Activated T-helper 17 cell treated with anti-CD3 and anti-CD28 coated beads, Interleukin-2, amount 50 U/mL, for 72 hours (primary cell): Measurements from ENCODE around the gene MND1. TPM values are rescaled to one million over a fixed set of nuclear protein-coding genes. Genes with fewer than 3 reads are reported as not detected.

Experiments used
- ATAC-seq: fragments of 150-1000 bp; cut with Tn5 transposase; replicated peaks from 2 replicates; pipeline ENCODE4 v1.10.0; 2021; ENCODE audit warnings: mild to moderate bottlenecking, moderate library complexity
- H3K27ac Mint-ChIP-seq: one replicate; pipeline ENCODE4 v1.8.0; 2022; ENCODE audit warnings: mixed read lengths
- H3K27me3 Mint-ChIP-seq: one replicate; pipeline ENCODE4 v1.8.0; 2022; ENCODE audit warnings: mixed read lengths
- H3K36me3 Mint-ChIP-seq: one replicate; pipeline ENCODE4 v1.8.0; 2022; ENCODE audit warnings: low read depth, mild to moderate bottlenecking, mixed read lengths
- H3K4me1 Mint-ChIP-seq: one replicate; pipeline ENCODE4 v1.8.0; 2022; ENCODE audit warnings: mixed read lengths
- H3K4me3 Mint-ChIP-seq: one replicate; pipeline ENCODE4 v1.8.0; 2022; ENCODE audit warnings: mild to moderate bottlenecking, mixed read lengths
- H3K9me3 Mint-ChIP-seq: one replicate; pipeline ENCODE4 v1.8.0; 2022; ENCODE audit warnings: mixed read lengths
- total RNA-seq, 2 donors: library from RNA; stranded (reverse); gene quantifications; one replicate each; pipeline ENCODE4 v1.2.3, GENCODE V29; 2022

The MND1 gene
- total RNA-seq, 2 donors from 2014 or later: 11.6 to 13.1 TPM

- no peaks in the 10 kb centered on the region for H3K27me3 Mint-ChIP-seq
- no peaks in the 10 kb centered on the region for H3K4me1 Mint-ChIP-seq
- H3K36me3 Mint-ChIP-seq: no peaks in the 10 kb centered on the region
- no peaks in the 10 kb centered on the region for H3K9me3 Mint-ChIP-seq
- no peak for ATAC-seq
- no peak overlapping the region for H3K27ac Mint-ChIP-seq
- H3K4me3 Mint-ChIP-seq: no peak overlapping the region
Measured at GRCh38 chr4:153335665-153336064, 8.8 kb upstream of the MND1 start.

- no peak overlapping the region for H3K27ac Mint-ChIP-seq
- no peaks in the 10 kb centered on the region for H3K27me3 Mint-ChIP-seq
- no peak overlapping the region for H3K4me3 Mint-ChIP-seq
- no peaks in the 10 kb centered on the region for H3K9me3 Mint-ChIP-seq
- no peaks in the 10 kb centered on the region for H3K4me1 Mint-ChIP-seq
- H3K36me3 Mint-ChIP-seq: no peaks in the 10 kb centered on the region
- ATAC-seq: no peak
Measured at GRCh38 chr4:153337686-153338085, 6.8 kb upstream of the MND1 start.

- no peaks in the 10 kb centered on the region for H3K27me3 Mint-ChIP-seq
- H3K36me3 Mint-ChIP-seq: no peaks in the 10 kb centered on the region
- H3K9me3 Mint-ChIP-seq: no peaks in the 10 kb centered on the region
- ATAC-seq: no peak
- no peak overlapping the region for H3K4me3 Mint-ChIP-seq
- H3K27ac Mint-ChIP-seq: no peak overlapping the region
- no peaks in the 10 kb centered on the region for H3K4me1 Mint-ChIP-seq
Measured at GRCh38 chr4:153341575-153342090, 2.9 kb upstream of the MND1 start.

- H3K27me3 Mint-ChIP-seq: no peaks in the 10 kb centered on the region
- H3K4me3 Mint-ChIP-seq: no peak overlapping the region
- peaks cover 6% of the 10 kb centered on the region for H3K4me1 Mint-ChIP-seq
- H3K27ac Mint-ChIP-seq: no peak overlapping the region
- ATAC-seq: no peak
- H3K36me3 Mint-ChIP-seq: no peaks in the 10 kb centered on the region
- no peaks in the 10 kb centered on the region for H3K9me3 Mint-ChIP-seq
Measured at GRCh38 chr4:153342751-153343552, 1.5 kb upstream of the MND1 start.

GRCh38 chr4:153345012-153345981 lies 809 bp downstream of the MND1 start:
- no peaks in the 10 kb centered on the region for H3K27me3 Mint-ChIP-seq
- peak overlapping the region; percentile 92 for H3K4me3 Mint-ChIP-seq
- peak overlapping the region; percentile 80 for H3K27ac Mint-ChIP-seq
- H3K9me3 Mint-ChIP-seq: no peaks in the 10 kb centered on the region
- H3K4me1 Mint-ChIP-seq: peaks cover 11% of the 10 kb centered on the region
- ATAC-seq: peak; percentile 59
- H3K36me3 Mint-ChIP-seq: no peaks in the 10 kb centered on the region

GRCh38 chr4:153346031-153346430 lies 1.5 kb downstream of the MND1 start:
- no peaks in the 10 kb centered on the region for H3K9me3 Mint-ChIP-seq
- H3K36me3 Mint-ChIP-seq: no peaks in the 10 kb centered on the region
- H3K27ac Mint-ChIP-seq: no peak overlapping the region

GRCh38 chr4:153346563-153346962 lies 2.1 kb downstream of the MND1 start:
- H3K27ac Mint-ChIP-seq: no peak overlapping the region
- no peaks in the 10 kb centered on the region for H3K27me3 Mint-ChIP-seq
- no peak for ATAC-seq
- no peaks in the 10 kb centered on the region for H3K9me3 Mint-ChIP-seq
- no peak overlapping the region for H3K4me3 Mint-ChIP-seq
- H3K36me3 Mint-ChIP-seq: no peaks in the 10 kb centered on the region
- peaks cover 11% of the 10 kb centered on the region for H3K4me1 Mint-ChIP-seq

More at GRCh38 chr4:153346031-153346430, 1.5 kb downstream of the MND1 start:
- ATAC-seq: no peak
- Mint-ChIP-seq H3K4me3 (peak overlapping the region; percentile 92), H3K27me3 (no peaks in the 10 kb centered on the region), H3K4me1 (peaks cover 11% of the 10 kb centered on the region)

GRCh38 chr4:153347117-153347516 lies 2.6 kb downstream of the MND1 start:
- Mint-ChIP-seq H3K4me1 (peaks cover 11% of the 10 kb centered on the region), H3K27ac (no peak overlapping the region), H3K9me3 (no peaks in the 10 kb centered on the region), H3K4me3 (no peak overlapping the region), H3K27me3 (no peaks in the 10 kb centered on the region), H3K36me3 (no peaks in the 10 kb centered on the region)
- no peak for ATAC-seq

GRCh38 chr4:153348006-153348405 lies 3.5 kb downstream of the MND1 start:
- Mint-ChIP-seq H3K4me1 (peaks cover 11% of the 10 kb centered on the region), H3K4me3 (no peak overlapping the region), H3K27me3 (no peaks in the 10 kb centered on the region), H3K9me3 (no peaks in the 10 kb centered on the region), H3K27ac (no peak overlapping the region), H3K36me3 (no peaks in the 10 kb centered on the region)
- no peak for ATAC-seq

GRCh38 chr4:153349206-153349805 lies 4.8 kb downstream of the MND1 start:
- ATAC-seq: no peak
- Mint-ChIP-seq H3K4me3 (no peak overlapping the region), H3K27me3 (no peaks in the 10 kb centered on the region), H3K36me3 (no peaks in the 10 kb centered on the region), H3K27ac (no peak overlapping the region), H3K9me3 (no peaks in the 10 kb centered on the region), H3K4me1 (peaks cover 11% of the 10 kb centered on the region)

GRCh38 chr4:153362184-153362583 lies 17.7 kb downstream of the MND1 start:
- ATAC-seq: no peak
- Mint-ChIP-seq H3K4me1 (peaks cover 3% of the 10 kb centered on the region), H3K27ac (no peak overlapping the region), H3K9me3 (no peaks in the 10 kb centered on the region), H3K4me3 (no peak overlapping the region), H3K36me3 (no peaks in the 10 kb centered on the region), H3K27me3 (no peaks in the 10 kb centered on the region)

- Mint-ChIP-seq H3K27ac (no peak overlapping the region), H3K4me3 (no peak overlapping the region), H3K36me3 (no peaks in the 10 kb centered on the region), H3K27me3 (no peaks in the 10 kb centered on the region), H3K9me3 (no peaks in the 10 kb centered on the region), H3K4me1 (no peaks in the 10 kb centered on the region)
- no peak for ATAC-seq
Measured at GRCh38 chr4:153364061-153364460, 19.6 kb downstream of the MND1 start.

- Mint-ChIP-seq H3K27ac (no peak overlapping the region), H3K27me3 (no peaks in the 10 kb centered on the region)
Measured at GRCh38 chr4:153365003-153365402, 20.5 kb downstream of the MND1 start.

GRCh38 chr4:153366486-153366885 lies 22.0 kb downstream of the MND1 start:
- no peaks in the 10 kb centered on the region for H3K36me3 Mint-ChIP-seq
- no peak overlapping the region for H3K27ac Mint-ChIP-seq
- ATAC-seq: no peak
- no peak overlapping the region for H3K4me3 Mint-ChIP-seq
- H3K4me1 Mint-ChIP-seq: no peaks in the 10 kb centered on the region
- no peaks in the 10 kb centered on the region for H3K9me3 Mint-ChIP-seq
- H3K27me3 Mint-ChIP-seq: no peaks in the 10 kb centered on the region

More at GRCh38 chr4:153365003-153365402, 20.5 kb downstream of the MND1 start:
- no peaks in the 10 kb centered on the region for H3K36me3 Mint-ChIP-seq
- ATAC-seq: peak; percentile 42
- H3K9me3 Mint-ChIP-seq: no peaks in the 10 kb centered on the region
- no peaks in the 10 kb centered on the region for H3K4me1 Mint-ChIP-seq
- no peak overlapping the region for H3K4me3 Mint-ChIP-seq
